ENCODE data around the gene MON1B.

MON1B gene

DNA sequence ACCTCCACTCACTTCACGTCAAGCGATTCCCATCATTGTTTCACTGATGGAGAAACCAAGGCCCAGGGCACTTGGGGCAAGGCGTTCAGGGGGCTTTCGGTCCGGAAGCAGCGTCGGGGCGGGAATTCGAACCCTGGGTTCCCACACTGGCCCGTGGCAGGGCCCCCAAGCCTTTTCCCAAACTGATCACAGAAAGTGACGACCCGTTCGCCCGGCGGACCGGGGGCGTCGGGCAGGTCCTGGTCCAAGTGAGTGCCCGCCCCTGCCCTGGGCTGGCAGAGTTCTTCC is 856 bp upstream of the MON1B start:
- TF ChIP-seq POLR2AphosphoS5 (IDR thresholded peaks at IDR 0.05; ENCODE audit: low read depth, low read length): no peak
- TF ChIP-seq, protein P1, sequence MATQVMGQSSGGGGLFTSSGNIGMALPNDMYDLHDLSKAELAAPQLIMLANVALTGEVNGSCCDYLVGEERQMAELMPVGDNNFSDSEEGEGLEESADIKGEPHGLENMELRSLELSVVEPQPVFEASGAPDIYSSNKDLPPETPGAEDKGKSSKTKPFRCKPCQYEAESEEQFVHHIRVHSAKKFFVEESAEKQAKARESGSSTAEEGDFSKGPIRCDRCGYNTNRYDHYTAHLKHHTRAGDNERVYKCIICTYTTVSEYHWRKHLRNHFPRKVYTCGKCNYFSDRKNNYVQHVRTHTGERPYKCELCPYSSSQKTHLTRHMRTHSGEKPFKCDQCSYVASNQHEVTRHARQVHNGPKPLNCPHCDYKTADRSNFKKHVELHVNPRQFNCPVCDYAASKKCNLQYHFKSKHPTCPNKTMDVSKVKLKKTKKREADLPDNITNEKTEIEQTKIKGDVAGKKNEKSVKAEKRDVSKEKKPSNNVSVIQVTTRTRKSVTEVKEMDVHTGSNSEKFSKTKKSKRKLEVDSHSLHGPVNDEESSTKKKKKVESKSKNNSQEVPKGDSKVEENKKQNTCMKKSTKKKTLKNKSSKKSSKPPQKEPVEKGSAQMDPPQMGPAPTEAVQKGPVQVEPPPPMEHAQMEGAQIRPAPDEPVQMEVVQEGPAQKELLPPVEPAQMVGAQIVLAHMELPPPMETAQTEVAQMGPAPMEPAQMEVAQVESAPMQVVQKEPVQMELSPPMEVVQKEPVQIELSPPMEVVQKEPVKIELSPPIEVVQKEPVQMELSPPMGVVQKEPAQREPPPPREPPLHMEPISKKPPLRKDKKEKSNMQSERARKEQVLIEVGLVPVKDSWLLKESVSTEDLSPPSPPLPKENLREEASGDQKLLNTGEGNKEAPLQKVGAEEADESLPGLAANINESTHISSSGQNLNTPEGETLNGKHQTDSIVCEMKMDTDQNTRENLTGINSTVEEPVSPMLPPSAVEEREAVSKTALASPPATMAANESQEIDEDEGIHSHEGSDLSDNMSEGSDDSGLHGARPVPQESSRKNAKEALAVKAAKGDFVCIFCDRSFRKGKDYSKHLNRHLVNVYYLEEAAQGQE (IDR thresholded peaks at IDR 0.05; ENCODE audit: insufficient read depth in 1 of 2, low read depth in 2 of 2, low read length in 2 of 2): no peak
- TF ChIP-seq SIN3A (IDR thresholded peaks at IDR 0.05; ENCODE audit: borderline replicate concordance, insufficient read depth, low read length): no peak
- TF ChIP-seq FOXP2 (optimal IDR thresholded peaks at IDR 0.05; ENCODE audit: borderline replicate concordance, extremely low read depth, extremely low read length, insufficient read depth): no peak
- no peak for TF ChIP-seq TAF1 (IDR thresholded peaks at IDR 0.05; ENCODE audit: borderline replicate concordance, insufficient read depth, low read length)

DNA sequence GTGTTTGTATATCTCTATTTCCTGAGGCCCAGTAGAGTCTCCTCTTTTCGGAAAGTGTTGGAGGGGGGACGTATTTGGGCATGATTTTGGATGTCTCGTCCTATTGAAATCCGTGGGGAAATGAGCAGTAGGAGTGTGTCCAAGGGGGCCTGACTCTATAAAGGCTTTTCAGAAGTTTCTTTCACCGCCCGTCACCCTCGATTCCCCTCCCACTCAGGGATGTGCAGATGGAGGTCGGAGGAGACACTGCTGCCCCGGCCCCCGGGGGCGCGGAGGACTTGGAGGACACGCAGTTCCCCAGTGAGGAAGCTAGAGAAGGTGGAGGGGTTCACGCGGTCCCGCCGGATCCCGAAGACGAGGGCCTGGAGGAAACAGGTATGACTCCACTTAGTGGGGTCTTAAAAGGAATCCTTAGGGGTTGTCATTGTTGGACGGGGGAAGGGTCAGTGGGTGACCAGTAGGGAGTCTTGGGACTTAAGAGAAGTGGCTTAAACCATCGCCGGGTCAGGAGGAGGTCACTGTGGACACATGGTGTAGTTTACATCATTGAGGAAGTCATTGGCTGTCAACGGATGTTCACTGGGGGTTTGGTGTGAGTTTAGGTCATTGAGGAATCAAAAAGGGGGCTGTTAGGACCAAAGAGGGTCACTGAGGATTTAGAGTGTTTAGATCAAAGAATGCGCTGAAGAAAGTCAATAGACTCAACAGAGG is 424 bp downstream of the MON1B start:
- TF ChIP-seq POLR2AphosphoS5 (IDR thresholded peaks at IDR 0.05; ENCODE audit: low read depth, low read length): no peak

DNA sequence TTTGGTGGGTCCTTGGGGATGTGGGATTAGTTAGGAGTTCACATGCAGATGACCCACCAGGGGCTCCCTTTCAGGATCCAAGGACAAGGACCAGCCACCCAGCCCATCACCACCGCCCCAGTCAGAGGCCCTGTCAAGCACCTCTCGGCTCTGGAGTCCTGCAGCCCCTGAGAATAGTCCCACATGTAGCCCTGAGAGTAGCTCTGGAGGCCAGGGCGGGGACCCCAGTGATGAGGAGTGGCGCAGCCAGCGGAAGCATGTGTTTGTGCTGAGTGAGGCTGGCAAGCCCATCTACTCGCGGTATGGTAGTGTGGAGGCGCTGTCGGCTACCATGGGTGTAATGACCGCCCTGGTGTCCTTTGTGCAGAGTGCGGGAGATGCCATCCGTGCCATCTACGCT is 2.4 kb downstream of the MON1B start:
- TF ChIP-seq TAF1 (IDR thresholded peaks at IDR 0.05; ENCODE audit: borderline replicate concordance, insufficient read depth, low read length) (no peak), POLR2AphosphoS5 (IDR thresholded peaks at IDR 0.05; ENCODE audit: low read depth, low read length) (no peak), SIN3A (IDR thresholded peaks at IDR 0.05; ENCODE audit: borderline replicate concordance, insufficient read depth, low read length) (no peak), FOXP2 (optimal IDR thresholded peaks at IDR 0.05; ENCODE audit: borderline replicate concordance, extremely low read depth, extremely low read length, insufficient read depth) (no peak)
- TF ChIP-seq, protein P1 (IDR thresholded peaks at IDR 0.05; ENCODE audit: insufficient read depth in 1 of 2, low read depth in 2 of 2, low read length in 2 of 2): no peak

DNA sequence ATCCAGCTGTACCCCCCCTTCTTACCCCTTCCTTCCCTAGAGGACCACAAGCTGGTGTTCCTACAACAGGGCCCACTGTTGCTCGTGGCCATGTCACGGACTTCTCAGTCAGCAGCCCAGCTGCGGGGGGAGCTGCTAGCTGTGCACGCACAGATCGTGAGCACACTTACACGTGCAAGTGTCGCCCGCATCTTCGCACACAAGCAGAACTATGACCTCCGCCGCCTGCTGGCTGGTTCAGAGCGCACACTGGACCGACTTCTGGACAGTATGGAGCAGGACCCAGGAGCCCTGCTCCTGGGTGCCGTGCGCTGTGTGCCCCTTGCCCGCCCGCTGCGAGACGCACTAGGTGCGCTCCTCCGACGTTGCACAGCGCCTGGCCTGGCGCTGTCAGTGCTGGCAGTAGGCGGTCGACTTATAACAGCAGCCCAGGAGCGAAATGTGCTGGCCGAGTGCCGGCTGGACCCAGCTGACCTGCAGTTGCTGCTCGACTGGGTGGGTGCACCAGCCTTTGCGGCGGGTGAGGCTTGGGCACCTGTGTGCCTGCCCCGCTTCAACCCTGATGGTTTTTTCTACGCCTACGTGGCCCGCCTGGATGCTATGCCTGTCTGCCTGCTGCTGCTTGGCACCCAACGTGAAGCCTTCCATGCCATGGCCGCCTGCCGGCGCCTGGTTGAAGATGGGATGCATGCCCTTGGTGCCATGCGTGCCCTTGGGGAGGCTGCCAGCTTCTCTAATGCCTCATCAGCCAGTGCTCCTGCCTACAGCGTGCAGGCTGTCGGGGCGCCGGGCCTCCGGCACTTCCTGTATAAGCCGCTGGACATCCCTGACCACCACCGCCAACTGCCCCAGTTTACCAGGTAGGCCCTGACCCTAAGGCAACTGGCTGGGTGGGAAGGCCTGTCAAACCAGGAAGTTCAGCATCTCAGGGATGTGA is 3.6 kb downstream of the MON1B start:
- TF ChIP-seq, protein P1 (IDR thresholded peaks at IDR 0.05; ENCODE audit: insufficient read depth in 1 of 2, low read depth in 2 of 2, low read length in 2 of 2): no peak
- TF ChIP-seq FOXP2 (optimal IDR thresholded peaks at IDR 0.05; ENCODE audit: borderline replicate concordance, extremely low read depth, extremely low read length, insufficient read depth): no peak

DNA sequence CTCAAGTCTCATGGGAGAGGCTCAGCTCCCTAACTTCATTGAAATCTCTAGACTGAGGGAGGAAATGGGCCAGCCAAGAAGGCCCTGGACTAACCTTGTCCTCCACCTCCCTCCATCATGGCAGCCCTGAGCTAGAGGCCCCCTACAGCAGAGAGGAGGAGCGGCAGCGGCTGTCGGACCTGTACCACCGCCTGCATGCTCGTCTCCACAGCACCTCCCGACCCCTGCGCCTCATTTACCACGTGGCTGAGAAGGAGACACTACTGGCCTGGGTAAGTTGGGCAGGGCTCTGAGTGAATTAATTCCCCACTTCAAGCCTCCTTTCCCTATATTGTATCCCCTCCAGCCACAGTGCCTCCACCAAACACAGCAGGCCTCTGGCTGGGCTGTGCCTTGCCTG is 4.4 kb downstream of the MON1B start:
- TF ChIP-seq SIN3A (IDR thresholded peaks at IDR 0.05; ENCODE audit: borderline replicate concordance, insufficient read depth, low read length): no peak
- TF ChIP-seq TAF1 (IDR thresholded peaks at IDR 0.05; ENCODE audit: borderline replicate concordance, insufficient read depth, low read length): no peak
- TF ChIP-seq FOXP2 (optimal IDR thresholded peaks at IDR 0.05; ENCODE audit: borderline replicate concordance, extremely low read depth, extremely low read length, insufficient read depth): no peak
- TF ChIP-seq POLR2AphosphoS5 (IDR thresholded peaks at IDR 0.05; ENCODE audit: low read depth, low read length): no peak
- TF ChIP-seq, protein P1 (IDR thresholded peaks at IDR 0.05; ENCODE audit: insufficient read depth in 1 of 2, low read depth in 2 of 2, low read length in 2 of 2): no peak
